DMS53 (cell line): ENCODE data around the gene TRIM54.
"Not testable (repeated sequence)": the region's sequence is repeated elsewhere in the genome, so short reads cannot be mapped to it uniquely, and the experiment has no call there.

ENCODE experiments used
- DNase-seq: peaks from one replicate; lab custom pipeline; 2025; lab: John Stamatoyannopoulos, UW

TRIM54 gene

DNA sequence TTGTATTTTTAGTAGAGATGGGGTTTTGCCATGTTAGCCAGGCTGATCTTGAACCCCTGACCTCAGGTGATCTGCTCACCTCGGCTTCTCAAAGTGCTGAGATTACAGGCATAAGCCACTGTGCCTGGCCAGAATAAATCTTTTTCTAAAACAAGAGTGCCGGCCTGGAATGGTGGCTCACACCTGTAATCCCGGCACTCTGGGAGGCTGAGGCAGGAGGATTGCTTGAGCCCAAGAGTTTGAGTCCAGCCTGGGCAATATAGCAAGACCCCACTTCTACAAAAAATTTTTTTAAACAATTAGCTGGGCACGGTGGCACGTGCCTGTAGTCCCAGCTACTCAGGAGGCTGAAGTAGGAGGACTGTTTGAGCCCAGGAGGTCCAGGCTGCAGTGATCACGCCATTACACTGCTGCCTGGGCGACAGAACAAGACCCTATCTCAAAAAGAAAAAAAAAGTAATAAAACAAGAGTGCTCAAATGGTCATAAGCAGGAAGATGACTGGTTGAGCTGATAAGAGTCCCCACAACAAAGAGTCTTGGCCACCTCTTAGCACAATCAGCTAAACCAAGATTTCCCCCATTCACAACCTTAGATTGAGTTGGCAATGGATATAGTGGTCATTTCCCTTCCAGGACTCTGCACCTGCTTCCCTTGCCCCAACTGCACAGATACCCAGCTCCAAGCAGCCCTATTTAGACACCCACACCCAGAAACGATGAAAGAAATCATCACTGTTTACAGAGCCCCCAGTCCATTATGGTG lies 31.8 kb downstream of the TRIM54 start:
- no peak for DNase-seq

DNA sequence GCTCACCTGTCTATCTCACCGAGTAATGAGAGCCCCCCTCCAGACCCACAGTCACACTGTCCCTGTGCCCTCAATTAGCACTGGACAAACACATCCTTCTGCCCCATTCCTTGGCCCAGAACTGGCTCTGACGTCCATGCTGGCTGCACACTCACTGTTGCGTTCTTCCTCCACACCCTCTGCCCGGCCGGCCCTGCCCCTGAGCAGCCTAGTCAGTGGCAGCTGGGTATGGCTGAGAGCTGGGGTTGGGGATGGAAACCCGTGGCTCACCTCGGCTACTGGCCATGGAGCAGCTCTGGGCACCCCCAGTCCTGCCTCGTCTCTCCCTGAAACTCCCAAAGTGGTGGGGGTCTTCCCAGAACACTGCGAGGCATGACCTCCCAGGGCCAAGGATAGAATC lies 32.5 kb downstream of the TRIM54 start:
- DNase-seq, result no peak

GRCh38 chr2:27315122-27315521 lies 32.9 kb downstream of the TRIM54 start:
- no peak for DNase-seq

DNA sequence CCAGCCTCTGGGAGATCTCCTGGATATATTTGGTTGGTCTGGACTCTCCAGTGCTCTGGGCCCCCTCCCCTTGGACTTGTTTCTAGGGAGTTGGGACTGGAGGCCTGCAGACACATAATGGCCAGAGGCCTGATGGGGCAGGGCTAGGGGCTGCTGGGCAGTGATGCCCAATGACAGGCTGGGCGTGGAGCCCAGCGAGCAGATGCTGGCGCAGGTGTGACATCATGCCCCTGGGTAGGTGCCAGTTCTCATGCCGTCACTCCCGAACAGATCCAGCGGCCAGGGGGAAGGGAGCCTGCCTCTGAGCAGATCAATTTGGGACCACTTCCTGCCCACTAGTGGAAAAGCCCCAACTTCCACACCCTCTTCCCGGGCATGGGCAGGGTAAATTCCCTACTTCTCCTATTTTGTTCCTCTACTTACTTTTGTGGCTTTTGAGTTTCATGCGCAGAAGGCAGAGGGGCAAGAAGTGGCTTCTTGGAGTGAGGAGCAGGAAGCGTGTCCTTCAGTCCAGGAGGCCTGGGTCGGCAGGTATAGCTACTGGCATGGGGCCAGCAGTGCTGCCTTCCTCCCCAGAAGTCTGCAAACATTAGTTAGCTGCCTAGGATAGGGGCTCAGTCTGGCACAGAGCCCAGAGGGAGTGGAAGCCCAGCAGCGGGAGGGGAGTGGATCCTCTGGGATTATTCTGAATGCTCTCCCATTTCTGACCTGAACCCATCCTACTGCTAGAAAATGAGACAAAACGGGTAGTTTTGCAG lies 34.6 kb downstream of the TRIM54 start:
- peak; percentile 24 for DNase-seq

GRCh38 chr2:27319839-27320238 lies 37.6 kb downstream of the TRIM54 start:
- DNase-seq, result not testable (repeated sequence)

- DNase-seq, result peak; percentile 97
Measured at GRCh38 chr2:27320958-27321543, 38.8 kb downstream of the TRIM54 start.

DNA sequence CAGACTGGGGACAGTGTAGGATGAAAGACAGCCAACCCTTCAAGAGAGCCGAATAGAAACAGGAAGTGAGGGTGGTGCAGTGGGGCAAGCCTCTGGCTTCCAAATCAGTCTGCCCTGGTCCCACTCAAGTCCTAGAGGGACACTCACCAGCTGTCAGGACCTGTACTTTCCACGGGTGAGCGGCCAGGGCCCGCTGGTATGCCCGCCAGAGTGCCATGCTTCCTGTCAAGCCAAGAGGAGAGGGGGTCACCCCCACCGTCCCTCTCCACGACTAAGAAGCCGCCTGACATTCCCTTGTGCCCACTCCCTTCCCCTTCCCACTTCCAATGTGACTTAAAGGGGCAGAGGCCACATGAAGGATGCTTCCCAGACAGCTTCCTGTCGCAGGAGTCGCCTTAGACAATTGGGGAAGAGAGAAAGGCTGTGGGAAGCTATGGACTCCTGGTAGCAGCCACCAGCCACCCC lies 40.1 kb downstream of the TRIM54 start:
- DNase-seq, result peak; percentile 56

DNA sequence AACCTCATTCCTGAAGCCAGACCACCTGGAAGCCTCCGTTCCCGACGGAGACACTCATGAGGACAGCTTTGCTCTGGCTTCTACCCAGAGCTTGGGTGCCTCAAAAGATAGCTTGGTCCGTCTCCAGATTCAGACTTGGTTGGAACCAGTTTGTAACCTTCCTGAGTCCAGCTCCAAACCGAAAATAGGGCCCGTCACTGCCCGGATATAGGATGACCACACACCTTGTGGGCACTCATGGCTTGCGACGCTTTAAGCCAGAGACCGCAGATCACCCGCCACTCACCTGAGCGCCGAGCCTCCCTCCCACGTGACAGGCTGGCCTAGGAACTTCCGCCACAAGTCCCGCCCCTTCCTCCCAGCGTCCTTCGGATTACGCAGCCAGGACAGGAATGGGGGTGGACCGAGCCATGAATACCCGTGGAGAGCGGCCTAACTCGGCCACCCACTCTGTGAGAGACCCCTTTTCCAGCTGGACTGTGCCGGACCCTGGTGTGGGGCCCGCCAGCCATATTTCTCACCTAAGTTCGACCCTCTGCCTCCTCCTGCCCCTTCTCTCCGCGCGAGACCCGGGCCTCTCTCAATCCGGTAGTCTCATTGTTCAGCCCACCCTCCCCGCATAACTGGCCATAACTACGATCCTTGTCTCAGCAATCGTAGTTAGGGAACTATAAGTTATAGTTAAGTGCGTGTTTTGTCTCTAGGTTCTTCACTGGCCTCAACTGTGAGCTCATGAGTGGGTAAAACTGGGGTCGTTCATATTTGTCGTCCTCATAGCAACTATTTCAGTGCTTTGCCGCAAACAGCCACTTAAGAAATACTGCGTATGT lies 40.8 kb downstream of the TRIM54 start, which contains the start of gene MPV17:
TSS of gene MPV17 (minus strand) at position 332 of the 830 bp plus-strand sequence. CDS start 580 bp downstream, outside the sequence.
- peak; percentile 96 for DNase-seq

- DNase-seq, result peak; percentile 43
Measured at GRCh38 chr2:27323596-27324285, 41.5 kb downstream of the TRIM54 start.

GRCh38 chr2:27324720-27325119 lies 42.5 kb downstream of the TRIM54 start:
- DNase-seq, result no peak

- no peak for DNase-seq
Measured at GRCh38 chr2:27335311-27335710, 53.1 kb downstream of the TRIM54 start.

- no peak for DNase-seq
Measured at GRCh38 chr2:27336173-27336572, 53.9 kb downstream of the TRIM54 start.

- DNase-seq, result no peak
Measured at GRCh38 chr2:27347641-27348040, 65.4 kb downstream of the TRIM54 start.

DNA sequence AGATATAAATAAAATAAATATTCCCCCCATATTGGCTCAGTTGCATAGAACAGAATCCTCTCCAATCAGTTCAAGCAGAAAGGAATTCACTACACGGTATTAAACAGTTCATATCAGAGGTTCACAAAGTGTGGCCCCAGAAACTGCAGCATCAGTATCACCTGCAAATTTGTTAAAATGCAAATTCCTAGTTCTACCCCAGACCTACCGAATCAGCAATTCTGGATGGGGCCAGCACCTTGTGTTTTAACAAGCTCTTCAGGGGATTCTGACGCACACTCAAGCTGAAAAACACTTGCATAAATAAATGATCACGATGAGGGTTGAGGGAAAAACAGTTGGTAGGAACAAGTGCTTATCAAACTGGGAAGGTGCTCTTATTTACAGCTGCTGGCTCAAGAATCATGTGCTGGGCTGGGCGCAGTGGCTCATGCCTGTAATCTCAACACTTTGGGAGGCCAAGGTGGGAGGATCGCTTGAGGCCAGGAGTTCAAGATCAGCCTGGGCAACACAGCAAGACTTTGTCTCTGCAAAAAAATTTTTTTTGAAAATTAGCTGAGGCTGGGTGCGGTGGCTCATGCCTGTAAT lies 68.0 kb downstream of the TRIM54 start:
- DNase-seq, result no peak

GRCh38 chr2:27351802-27352598 lies 69.8 kb downstream of the TRIM54 start:
- no peak for DNase-seq

- DNase-seq, result not testable (repeated sequence)
Measured at GRCh38 chr2:27353386-27353761, 71.1 kb downstream of the TRIM54 start.

GRCh38 chr2:27353762-27354596 lies 71.8 kb downstream of the TRIM54 start:
- no peak for DNase-seq

DNA sequence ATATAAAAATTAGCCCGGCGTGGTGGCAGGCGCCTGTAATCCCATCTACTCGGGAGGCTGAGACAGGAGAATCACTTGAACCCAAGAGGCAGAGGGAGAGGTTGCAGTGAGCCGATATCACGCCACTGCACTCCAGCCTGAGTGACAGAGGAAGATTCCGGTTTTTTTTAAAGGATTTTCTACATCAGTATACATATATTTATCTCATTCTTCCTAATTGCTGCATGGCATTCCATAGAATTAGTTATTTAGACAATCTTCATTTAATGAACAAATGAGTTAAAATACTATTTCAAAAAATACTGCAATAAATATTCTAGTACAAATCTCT lies 72.3 kb downstream of the TRIM54 start:
- no peak for DNase-seq

DNA sequence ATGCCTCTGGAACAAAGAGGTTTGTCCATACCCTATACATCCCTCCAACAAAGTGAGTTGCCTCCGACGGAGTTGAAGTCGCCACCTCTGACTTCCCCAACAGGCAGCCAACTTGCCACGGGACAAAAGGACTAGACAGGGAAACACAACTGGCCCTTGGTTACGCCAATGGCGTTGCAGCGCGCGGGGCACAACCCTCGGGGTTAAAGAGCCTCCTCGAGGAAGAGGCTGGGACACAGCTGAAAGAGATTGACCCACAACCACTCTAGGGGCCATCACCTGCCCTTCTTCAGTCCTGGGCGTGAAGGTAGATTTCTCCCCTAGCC lies 73.8 kb downstream of the TRIM54 start:
- DNase-seq, result peak; percentile 78
